Limb (tissue), 2 donors: ENCODE data around the gene EML2.
A peak's percentile ranks its signal among the peaks of the same experiment; 100 is the strongest.
"Not testable (repeated sequence)": the region's sequence is repeated elsewhere in the genome, so short reads cannot be mapped to it uniquely, and the experiment has no call there.

Experiments used
- DNase-seq, 2 donors: peaks; one replicate each; pipeline ENCODE4 v3.0.0-alpha.2; 2016; ENCODE audit errors: extremely low spot score in 2 of 2

EML2 gene

DNA sequence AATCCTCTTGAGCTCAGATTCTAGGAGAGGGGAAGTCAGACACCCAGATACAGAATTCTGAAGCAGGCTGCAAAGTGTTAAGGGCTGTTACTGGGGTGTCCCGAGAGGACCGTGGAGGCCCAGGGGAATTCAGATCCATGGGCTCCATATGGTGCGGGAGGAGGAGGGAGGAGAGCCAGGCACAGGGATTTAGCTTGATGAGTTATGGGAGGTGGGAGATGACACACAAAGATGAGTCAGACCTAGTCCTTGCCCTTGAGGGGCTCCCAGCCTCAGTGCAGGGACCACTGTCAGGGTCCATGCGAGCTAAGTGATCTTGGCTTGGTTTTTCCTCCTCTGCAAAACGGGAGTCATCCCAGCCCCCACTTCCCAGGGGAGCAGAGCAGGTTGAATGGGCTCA, 14.4 kb upstream of the EML2 start:
- no peak for DNase-seq

DNA sequence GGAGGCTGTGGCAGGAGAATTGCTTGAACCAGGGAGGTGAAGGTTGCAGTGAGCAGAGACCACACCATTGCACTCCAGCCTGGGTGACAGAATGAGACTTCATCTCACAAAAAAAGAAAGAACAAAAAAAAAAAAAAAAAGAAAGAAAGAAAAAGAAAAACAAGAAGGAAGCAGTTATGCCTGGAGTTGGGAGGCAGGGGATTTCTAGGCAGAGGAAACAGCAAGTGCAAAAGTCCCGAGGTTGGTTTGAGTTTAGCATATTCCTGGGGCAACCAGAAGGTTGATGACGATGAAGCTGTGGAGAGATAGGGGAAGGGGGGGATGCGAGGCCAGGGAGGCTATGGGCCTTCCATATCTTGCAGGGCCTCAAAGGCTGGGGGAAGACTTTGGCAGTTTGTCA, 11.5 kb upstream of the EML2 start:
- DNase-seq: no peak

DNA sequence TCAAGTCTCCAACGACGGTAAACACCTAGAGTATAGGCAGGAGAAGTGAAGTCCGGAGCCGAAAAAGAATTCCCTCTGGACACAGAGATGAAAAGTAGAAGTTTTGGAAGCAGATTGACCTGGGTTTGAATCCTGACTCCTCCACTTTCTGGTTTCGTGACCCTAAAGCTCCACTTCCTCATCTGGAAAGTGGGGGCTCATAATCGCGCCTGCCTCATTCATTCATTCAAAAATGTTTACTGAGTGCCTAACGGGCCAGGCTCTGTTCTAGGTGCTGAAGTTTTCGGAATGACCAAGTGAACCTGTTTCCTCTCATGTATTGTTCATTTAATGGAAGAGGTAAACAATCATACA, 7.1 kb upstream of the EML2 start:
- no peak for DNase-seq

DNA sequence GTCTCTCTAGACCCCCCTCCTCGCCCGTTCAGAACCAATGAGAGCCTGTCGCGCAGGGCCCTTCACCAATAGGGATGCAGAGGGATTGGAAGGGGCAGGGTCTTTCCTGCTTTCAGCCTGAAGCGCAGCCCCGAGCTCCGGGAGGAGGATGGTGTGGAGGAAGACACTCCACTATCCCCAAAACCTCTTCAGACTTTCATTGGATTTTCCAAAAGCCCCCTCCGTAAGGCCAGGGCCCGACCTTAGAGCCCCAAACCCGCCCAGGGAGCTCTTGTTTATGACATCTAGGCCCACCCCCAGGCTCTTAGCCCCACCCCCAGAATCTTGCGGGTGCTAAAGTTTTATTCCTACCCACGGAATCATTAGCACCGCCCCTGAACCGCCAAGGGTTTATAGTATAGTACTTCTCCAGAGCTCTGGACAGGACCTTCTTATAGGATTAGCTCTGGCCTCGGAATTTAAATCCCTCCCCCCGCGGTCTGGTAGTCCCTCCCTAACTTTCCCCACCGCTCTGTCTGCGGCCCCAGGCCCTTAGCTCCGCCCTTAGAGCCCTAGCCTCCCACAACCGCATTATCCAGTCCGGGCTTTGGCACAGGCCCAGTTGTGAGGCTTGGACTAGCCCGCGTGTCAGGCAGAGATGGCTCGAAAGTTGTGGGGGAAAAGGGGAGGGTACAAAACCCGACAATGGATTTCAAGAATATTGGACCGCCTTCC, 6.6 kb upstream of the EML2 start:
- peak; percentile 77 to 87 for DNase-seq

DNA sequence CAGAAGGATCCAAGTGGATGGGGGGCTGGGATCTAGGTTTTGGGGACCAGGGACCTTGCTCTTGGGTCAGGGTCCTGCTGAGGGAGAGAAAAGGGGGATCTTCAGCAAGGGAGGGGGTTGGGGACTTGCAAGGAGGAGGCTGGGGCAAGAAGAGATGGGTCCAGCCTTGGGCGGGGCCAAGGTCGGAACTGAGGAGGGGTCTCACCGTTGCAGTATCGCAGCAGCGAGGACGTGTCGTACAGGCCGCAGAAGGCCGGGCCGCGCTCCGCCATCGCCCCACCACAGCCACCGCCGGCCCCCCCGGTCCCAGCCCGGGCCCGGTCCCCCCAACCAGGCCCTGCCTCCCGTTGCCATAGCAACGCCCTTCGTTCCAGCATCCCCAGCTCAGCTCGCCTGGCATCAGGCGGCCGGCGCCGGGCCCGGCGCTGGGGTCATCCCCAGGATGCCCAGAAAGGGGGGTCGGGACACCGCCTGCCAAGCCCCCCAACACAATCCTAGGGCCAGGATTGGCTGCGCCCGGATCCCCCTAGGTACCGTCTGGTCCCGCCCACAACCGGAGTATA, 6.0 kb upstream of the EML2 start:
- DNase-seq: no peak

DNA sequence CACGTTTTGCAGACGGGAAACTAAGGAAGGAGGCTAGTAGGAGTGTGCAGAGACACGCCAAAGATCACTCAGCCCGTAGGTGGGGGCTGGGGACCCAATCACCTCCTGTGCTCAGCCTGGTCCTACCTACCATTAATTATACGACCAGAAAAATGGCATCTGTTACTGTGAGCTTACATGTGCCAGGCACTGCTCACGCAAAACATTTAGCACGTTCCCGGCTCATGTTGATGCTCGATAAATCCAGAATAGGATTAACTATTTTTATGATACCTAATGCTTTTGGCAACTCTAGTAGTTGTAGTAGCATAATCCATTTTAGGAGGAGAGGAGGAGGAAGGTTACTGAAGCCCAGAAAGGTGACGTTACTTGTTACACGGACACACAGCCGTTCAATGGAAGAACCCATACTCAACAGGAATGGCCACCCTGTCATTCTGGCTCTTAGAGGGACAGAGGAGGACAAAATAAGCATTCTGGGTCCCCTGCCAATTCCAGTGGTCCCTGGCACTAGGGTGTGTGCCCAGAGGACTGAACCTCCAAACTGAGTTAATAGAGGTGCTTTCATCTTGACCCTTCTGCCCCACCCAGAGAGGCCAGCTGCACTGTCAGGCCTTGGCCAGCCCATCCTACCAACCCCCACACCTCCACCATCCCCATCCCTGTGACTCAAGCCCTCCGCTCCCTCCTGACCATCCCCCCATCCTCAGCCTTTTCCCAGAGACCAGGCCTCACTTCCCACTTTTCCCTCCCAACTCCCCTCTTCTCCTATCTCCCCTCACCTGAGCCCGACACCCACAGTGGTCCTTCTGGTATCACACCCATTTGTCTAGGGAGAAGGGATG, 5.0 kb upstream of the EML2 start:
- DNase-seq: no peak

DNA sequence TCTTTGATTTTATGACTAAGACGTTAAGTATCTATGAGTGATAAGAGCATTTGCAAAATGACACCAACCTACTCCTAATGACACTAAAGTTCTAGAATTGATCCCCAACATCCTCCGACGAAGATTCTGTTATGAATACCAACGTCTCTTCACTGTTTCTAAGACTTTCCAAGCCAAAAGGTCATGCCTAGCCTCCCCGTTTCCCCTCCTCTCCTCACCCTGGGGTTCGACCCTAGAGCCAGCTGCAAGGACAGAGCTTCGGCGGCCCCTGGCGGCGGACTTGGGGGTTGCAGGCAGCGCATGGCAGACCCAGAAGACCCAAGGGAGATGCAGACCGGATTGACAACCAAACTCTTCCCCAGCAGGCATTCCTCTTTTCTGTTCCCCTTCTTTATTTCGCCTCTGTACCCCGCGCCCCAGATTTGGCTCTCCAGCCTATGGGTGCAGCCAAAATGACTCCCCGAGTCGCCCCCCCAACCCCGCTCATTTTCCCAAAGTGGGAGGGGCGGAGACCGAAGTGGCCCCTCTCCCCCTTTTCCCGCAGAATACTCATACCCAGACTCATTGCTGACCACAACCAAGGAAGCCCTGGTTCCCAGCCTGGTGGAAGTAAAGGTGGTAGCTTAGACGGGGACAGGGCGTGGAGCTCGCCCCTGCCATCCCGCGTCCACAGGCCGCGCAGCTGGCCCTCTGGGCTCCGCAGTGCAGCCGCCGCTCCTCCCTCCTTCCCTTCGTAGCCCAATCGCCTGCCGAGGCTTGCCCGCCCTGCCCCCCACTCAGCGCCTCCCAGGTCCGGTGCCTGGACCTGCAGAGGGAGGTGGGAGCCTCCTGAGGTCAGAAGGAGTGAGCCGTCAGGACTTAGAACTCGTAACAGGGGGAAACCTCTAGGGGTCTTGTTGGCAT, 4.1 kb upstream of the EML2 start:
- peak; percentile 81 to 95 for DNase-seq

DNA sequence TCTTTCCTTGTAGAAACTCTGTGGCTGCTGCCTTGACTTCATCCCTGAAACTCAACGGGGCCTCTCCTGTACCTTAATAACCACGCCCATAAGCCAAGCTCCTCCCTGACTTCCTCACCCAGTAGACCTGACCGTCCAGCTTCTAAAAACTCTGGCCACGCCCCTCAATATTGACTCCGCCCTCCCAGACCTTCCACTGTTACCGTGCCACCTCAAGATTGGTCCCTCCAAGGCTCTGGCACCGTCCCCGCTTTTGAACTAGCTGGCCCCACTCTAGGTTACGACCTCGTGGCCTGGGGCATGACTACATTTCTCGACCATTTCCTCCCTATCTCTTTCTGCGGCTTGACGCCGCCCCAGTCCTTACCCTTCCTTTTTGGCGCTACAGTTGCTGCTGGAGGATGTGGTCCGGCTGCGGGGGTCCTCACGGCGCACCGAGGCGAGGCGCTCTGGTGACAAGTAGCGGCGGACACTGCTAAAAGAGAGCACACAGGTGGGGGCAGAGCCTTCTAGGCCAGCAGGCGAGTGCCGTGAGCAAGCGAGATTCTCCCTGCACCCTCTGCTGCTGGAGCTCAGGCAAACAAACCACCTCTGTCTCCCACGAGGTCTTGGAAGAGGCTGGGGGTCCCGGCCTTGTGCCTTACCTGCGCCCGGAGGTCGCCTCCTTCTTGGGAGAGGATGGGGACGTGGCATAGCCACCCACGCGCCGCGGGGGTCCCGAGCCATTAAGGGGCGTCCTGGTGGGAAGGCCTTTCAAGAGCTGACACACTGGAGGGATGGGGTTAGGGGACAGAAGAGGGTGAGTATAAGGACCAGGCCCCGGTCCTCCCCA, 2.3 kb upstream of the EML2 start:
- DNase-seq: peak; percentile 13 to 60

DNA sequence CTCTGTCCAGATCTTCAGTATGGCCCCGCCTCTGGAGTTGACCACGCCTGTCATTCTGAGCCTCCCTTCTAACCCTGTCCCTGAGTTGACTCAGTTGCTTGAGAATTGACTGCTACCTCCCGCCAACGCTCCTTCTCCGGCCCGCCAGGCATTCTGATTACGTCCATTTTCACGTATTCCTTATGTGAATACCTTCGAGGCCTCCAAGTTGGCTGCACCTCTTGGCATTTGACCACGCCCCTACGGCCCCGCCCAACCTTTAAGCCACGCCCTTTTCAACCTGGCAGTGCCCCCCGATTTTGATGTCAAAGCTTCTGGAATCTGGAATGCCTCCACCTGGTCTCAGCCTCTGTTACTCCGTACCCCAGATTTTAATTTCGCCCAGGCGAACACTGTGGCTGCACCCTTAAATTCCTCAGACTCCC, 1.7 kb upstream of the EML2 start:
- no peak for DNase-seq

DNA sequence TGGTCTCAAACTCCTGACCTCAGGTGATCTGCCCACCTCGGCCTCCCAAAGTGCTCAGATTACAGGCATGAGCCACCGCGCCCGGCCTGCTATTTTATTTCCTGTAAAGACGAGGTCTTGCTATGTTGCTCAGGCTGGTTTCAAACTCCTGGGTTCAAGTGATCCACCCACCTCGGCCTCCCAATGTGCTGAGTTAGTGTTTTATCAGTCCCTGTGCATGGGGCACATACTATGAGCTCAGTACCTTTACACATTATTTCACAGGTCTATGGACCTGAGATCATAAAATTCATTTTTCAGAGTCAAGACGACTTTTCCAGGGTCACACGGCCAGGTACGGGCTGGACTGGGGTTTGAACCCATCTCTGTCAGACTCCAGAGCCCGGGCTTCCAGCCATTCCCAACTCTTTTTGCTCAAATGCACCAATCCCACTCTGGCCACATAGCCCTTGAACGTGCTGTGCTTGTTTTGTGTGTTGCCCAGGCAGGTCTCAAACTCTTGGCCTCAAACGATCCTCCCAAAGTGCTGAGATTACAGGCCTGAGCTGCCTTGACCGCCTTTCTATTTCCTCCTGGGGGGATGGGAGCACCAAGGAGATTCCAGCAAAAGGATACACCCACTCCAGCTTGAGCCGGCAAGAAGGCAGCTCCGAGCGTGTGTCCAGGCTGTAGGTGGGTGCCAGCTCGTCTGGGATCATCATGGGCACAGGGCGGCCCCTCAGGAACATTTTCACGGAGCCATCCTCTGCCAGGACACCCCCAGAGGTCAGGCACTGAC, 1.1 kb downstream of the EML2 start:
- DNase-seq: no peak

DNA sequence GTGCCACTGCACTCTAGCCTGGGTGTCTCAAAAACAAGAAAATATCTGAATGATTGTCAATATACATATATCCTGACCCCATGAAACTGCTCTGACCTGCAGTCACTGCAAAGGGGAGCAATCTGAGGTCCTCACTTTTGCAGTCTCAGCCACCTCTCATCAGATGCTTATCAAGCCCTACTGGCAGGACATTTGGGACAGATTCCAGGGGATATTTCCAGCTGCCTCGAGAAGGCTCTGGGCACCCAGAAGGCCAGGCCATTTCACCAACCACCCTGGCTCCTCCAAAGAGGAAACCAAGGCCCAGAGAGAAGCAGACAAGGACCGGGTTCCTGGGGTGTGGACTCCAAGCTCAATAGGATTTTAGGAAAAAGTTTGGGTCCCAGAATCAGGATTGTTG, 2.3 kb downstream of the EML2 start:
- DNase-seq: no peak

DNA sequence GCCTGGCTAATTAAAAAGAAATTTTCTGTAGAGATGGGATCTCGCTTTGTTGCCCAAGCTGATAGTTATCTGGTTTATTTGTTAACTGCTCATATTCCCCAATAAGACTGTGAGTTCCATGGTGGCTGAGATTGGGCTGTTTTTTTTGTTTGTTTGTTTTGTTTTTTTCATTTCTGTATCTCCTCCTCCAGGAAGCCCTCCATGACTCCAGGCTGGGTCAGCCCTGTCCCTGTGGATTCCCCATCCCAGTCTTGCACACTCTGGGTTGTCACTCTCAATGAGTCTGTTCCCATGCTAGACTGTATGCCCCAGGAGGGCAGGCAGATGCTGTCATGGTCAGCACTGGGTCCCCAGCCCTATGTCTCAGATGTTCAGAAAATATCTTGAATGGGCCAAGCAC, 2.9 kb downstream of the EML2 start:
- DNase-seq: no peak

DNA sequence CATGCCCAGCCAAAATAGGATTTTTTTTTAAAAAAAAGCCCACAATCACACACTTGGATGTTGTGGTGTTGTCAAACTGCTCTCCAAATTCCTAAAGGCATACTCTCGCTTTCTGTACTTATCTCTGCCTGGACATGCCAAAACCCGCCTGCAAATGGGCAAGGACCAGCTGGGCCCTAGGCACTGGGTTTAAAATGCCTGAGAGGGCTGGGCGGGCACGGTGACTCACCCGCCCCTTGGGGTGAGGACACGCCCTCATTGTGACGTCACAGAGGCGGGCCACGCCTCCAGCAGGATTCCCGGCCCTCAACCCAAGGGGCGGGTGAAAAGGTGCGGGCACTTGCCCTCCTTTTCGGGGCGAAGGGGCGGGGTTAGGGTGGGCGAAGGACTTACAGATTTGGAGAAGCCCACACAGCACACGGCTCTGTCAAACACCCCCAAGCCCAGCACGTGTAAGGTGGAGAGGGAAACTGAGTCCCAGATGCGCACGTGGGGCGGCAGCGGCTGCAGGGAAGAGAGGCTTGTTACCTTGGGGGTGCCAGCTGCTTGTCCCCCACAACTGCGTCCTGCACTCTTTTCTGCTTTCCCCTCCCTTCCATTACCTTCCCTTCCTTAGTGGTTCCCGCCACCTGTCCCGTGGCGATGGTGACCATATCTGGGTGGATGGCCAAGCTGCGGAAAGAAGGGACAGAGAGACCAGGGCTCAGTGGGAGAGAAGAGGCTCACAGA, 6.6 kb downstream of the EML2 start:
- DNase-seq: peak; percentile 30 to 83

DNA sequence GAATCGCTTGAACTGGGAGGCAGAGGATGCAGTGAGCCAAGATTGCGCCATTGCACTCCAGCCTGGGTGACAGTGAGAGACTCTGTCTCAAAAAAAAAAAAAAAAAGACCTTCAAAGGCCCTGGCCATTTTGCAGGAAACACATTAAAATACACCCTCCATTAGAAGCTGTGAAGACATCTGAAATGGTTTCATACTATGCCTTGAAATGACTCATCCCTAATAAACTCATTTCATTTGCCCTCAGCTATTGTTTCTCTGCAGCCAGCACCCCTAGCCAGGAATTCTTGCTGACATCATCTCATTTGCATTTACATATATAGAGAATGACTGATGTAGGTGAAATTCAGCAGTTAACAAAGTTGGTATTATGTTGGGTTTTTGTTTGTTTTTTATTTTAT, 8.7 kb downstream of the EML2 start:
- DNase-seq: no peak

DNA sequence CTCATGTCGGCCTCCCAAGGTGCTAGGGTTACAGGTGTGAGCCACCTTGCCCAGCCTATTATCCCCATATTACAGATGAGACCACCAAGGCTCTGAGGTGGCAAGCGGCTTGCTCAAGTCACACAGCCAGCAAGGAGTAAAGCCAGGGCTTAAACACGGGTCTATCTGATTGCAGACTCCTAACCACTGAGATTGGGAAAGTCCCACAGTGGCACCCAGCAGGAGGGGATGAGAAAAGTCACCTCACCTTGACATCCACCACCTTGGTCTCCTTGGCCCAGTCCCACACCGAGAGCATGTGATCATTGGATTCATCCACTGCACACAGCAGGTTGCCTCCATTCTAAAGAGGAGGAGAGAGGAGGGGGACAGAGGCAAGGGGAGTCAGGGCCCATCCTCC, 9.5 kb downstream of the EML2 start:
- no peak for DNase-seq

DNA sequence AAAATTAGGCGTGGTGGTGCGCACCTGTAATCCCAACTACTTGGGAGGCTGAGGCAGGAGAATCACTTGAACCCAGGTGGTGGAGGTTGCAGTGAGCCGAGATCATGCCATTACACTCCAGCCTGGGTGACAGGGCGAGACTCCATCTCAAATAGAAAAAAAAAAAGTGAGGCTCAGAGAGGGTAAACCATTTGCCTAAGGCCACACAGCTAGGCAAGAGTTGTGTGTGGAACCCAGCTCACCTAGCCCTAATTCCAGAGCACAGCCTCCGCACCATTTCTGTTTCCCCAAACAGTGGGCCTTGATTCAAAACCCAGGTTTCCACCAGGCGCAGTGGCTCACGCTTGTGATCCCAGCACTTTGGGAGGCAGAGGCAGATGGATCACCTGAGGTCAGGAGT, 11.0 kb downstream of the EML2 start:
- DNase-seq: not testable (repeated sequence)

DNA sequence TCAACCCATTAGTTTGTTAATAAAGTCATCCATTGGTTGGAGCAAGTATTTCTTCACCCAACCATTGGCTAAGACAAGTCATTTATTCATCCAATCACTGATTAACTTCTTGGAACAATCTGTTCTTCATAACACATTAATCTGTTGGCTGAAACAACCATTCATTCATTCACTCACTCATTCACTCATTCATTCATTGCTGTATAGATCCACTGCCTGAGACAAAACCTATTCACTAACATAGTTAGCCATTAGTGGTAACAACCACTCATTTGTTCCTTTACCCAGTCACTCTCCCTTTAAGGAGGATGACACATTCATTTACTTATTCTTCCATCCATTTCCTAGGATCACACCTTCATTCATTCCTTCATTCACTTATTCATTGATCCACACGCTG, 15.2 kb downstream of the EML2 start:
- DNase-seq: no peak

DNA sequence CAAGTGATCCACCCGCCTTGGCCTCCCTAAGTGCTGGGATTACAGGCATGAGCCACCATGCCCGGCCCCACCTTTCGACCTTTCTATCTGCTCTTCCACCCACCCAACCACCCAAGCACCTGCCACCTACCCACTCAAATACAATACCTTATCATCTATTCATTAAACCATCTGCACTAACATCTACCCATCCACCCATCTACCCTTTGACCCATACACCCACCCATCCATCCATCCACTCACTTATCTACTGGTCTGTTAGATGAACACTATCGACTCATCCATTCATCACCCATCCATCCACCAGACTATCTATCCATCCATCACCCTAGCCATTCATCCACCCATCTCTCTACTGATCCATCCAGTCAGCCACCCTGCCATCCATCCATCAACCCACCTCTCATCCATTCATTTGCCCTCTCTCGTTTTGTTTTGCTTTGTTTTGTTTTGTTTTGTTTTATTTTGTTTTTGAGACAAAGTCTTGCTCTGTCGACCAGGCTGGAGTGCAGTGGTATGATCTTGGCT, 17.2 kb downstream of the EML2 start:
- DNase-seq: no peak

DNA sequence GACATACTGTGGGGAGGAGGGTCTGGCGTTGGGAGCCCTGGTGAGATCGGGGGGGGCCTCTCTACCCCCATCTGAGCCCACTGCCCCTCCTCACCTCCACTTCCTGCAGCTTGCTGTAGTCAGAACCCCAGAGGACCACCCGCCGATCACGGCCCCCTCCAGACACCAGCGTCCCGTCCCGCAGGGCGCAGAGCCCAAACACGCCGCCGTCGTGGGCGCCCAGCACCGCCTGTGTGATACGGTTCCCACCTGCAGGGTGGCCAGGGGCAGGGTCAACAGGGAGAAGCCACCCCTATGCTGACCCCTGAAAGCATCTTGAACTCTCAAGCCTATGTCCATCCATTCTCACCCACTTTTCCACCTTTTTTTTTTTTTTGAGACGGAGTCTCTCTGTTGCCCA, 17.8 kb downstream of the EML2 start:
- DNase-seq: no peak
